Transverse colon (tissue), 4 donors: ENCODE results near the gene PPCDC. TPM values are rescaled to one million over a fixed set of nuclear protein-coding genes. Genes with fewer than 3 reads are reported as not detected.
"Not testable (repeated sequence)": the region's sequence is repeated elsewhere in the genome, so short reads cannot be mapped to it uniquely, and the experiment has no call there.

ENCODE experiments used
- DNase-seq: peaks from one replicate; pipeline ENCODE4 v3.0.0-alpha.2; 2019
- H3K27ac ChIP-seq, 4 donors: fragments of 200-600 bp; sonication (generic); 2 replicates each; pipeline ENCODE4 v1.5.1; 2016 to 2018; ENCODE audit warnings: inconsistent platforms in 4 of 4
- H3K27me3 ChIP-seq: fragments of 200-600 bp; sonication (generic); 2 replicates; pipeline ENCODE4 v1.5.1; 2017; ENCODE audit warnings: inconsistent platforms
- H3K36me3 ChIP-seq, 4 donors: fragments of 200-600 bp; sonication (generic); 2 replicates each; pipeline ENCODE4 v1.5.1; 2017 to 2019; ENCODE audit warnings: inconsistent platforms in 4 of 4
- H3K4me1 ChIP-seq, 4 donors: fragments of 200-600 bp; sonication (generic); 2 replicates each; pipeline ENCODE4 v1.5.1; 2017 to 2020; ENCODE audit warnings: inconsistent platforms in 4 of 4
- H3K4me3 ChIP-seq, 4 donors: fragments of 200-600 bp; sonication (generic); 1 replicate in 1 of 4; 2 replicates in 3 of 4; pipeline versions ENCODE4 v1.5.1 to v1.6.1; 2017 to 2019; ENCODE audit warnings: inconsistent platforms in 4 of 4
- H3K9me3 ChIP-seq, 2 donors: fragments of 200-600 bp; sonication (generic); 2 replicates each; pipeline ENCODE4 v1.5.1; 2017 to 2019; ENCODE audit warnings: inconsistent platforms in 2 of 2
- CTCF ChIP-seq, 5 experiments: fragments of 200-600 bp in 3 of 5; fragments of 450-650 bp in 2 of 5; sonication (generic) in 3 of 5; IDR thresholded peaks; 1 replicate in 2 of 5; 2 replicates in 3 of 5; pipeline ENCODE4 v1.5.1; 2016 to 2017; ENCODE audit warnings: antibody characterized with exemption in 5 of 5, inconsistent platforms in 3 of 5, mild to moderate bottlenecking in 2 of 5, moderate library complexity in 1 of 5
- EP300 ChIP-seq: sonication (generic); formaldehyde crosslinking; IDR thresholded peaks from one replicate; pipeline ENCODE4 v1.6.1; 2017; ENCODE audit warnings: antibody characterized with exemption, low read depth
- POLR2A ChIP-seq: fragments of 450-650 bp; IDR thresholded peaks from one replicate; pipeline ENCODE4 v1.6.1; 2016; ENCODE audit warnings: antibody characterized with exemption, mild to moderate bottlenecking, moderate library complexity
- POLR2AphosphoS5 ChIP-seq, 3 donors: sonication (generic); formaldehyde crosslinking; IDR thresholded peaks; one replicate each; pipeline ENCODE4 v1.6.1; 2016; ENCODE audit warnings: antibody characterized with exemption in 3 of 3
- WGBS, 2 donors: methylation state at CpG; one replicate each; pipeline ENCODE4 v1.1.5; 2018; ENCODE audit warnings: low coverage in 1 of 2; 5-methylcytosine and 5-hydroxymethylcytosine counted together
- in situ Hi-C, 4 donors: fragments of 200-750 bp; cut with MboI; loops; one replicate each; pipeline versions ENCODE4 v1.15.0 to v1.15.1; 2017; ENCODE audit warnings: low sequenced_read_pairs in 3 of 4, low pct_ligation_motif_present in 1 of 4, low pct_unique_long_range_greater_than_20kb in 1 of 4
- intact Hi-C: fragments of 100-400 bp; cut with DNase I; formaldehyde crosslinking; loops from one replicate; pipeline ENCODE4 v1.15.1; 2023; ENCODE audit warnings: low total_unique reads
- total RNA-seq, 4 donors: library from RNA; depleted of rRNA; stranded (reverse); fragments of >200 nt; gene quantifications; one replicate each; pipeline ENCODE4 v1.1.0, GENCODE V29; 2016

PPCDC gene
- total RNA-seq, 4 donors from 2014 or later = 5.2 to 54.5 (median 25.2) TPM

GRCh38 chr15:75089456-75090387 is 66.3 kb downstream of the PPCDC start:
- Histone ChIP-seq H3K4me1 (no peaks in the 10 kb centered on the region), H3K4me3 (no peak overlapping the region), H3K27ac (peak overlapping the region in 3 of 4 donors; percentile 16 to 24 (median 20)), H3K27me3 (no peaks in the 10 kb centered on the region), H3K9me3 (no peaks in the 10 kb centered on the region), H3K36me3 (no peaks in the 10 kb centered on the region)
- intact Hi-C loops (no loop called here), in situ Hi-C loops (no loop called here)
- no peak for DNase-seq
- TF ChIP-seq POLR2AphosphoS5 (IDR thresholded peaks at IDR 0.05) (no peak), CTCF (IDR thresholded peaks at IDR 0.05) (no peak), POLR2A (no peak), EP300 (no peak)
- 75 to 100% methylated on average over 1 to 6 of the region's 6 CpGs for WGBS, 2 donors

- H3K9me3 ChIP-seq = no peaks in the 10 kb centered on the region
- peak overlapping the region in 2 of 4 donors; percentile 20 to 24 for H3K27ac ChIP-seq
- no peak overlapping the region for H3K4me3 ChIP-seq
- in situ Hi-C loops (no loop called here), intact Hi-C loops (no loop called here)
- no peaks in the 10 kb centered on the region for H3K27me3 ChIP-seq
- no peaks in the 10 kb centered on the region for H3K36me3 ChIP-seq
- no peaks in the 10 kb centered on the region for H3K4me1 ChIP-seq
- TF ChIP-seq POLR2A (no peak), POLR2AphosphoS5 (IDR thresholded peaks at IDR 0.05) (peak; percentile 53 to 90 (median 56)), CTCF (IDR thresholded peaks at IDR 0.05) (no peak), EP300 (peak; percentile 90)
- WGBS, 2 donors = 70 to 83% methylated on average over 3 to 7 of the region's 7 CpGs
- no peak for DNase-seq
These were observed 67.0 kb downstream of the PPCDC start for GRCh38 chr15:75090388-75090734.

GRCh38 chr15:75091814-75092213 is 68.4 kb downstream of the PPCDC start:
- Histone ChIP-seq H3K27ac (no peak overlapping the region), H3K36me3 (no peaks in the 10 kb centered on the region), H3K9me3 (no peaks in the 10 kb centered on the region), H3K27me3 (no peaks in the 10 kb centered on the region), H3K4me1 (no peaks in the 10 kb centered on the region), H3K4me3 (no peak overlapping the region)
- TF ChIP-seq EP300 (no peak), POLR2A (no peak), POLR2AphosphoS5 (IDR thresholded peaks at IDR 0.05) (no peak), CTCF (IDR thresholded peaks at IDR 0.05) (no peak)
- no peak for DNase-seq
- in situ Hi-C loops (no loop called here), intact Hi-C loops (no loop called here)

GRCh38 chr15:75094961-75095478 is 71.6 kb downstream of the PPCDC start:
- H3K36me3 ChIP-seq, intact Hi-C loops, H3K4me1 ChIP-seq, H3K27me3 ChIP-seq, H3K27ac ChIP-seq, H3K9me3 ChIP-seq, H3K4me3 ChIP-seq, in situ Hi-C loops, DNase-seq: not testable (repeated sequence)
- WGBS, 2 donors = 63 to 75% methylated on average over 4 of the region's 4 CpGs
